HG02642 (cell line): Measurements from ENCODE around the gene SEPTIN8.
A peak's percentile ranks its signal among the peaks of the same experiment; 100 is the strongest.

Experiments used
- ATAC-seq: cut with Tn5 transposase; IDR thresholded peaks from one replicate; pipeline ENCODE4 v1.9.1; 2021; ENCODE audit warnings: mild to moderate bottlenecking; ENCODE audit not compliant: unreplicated experiment, poor library complexity

The SEPTIN8 gene

DNA sequence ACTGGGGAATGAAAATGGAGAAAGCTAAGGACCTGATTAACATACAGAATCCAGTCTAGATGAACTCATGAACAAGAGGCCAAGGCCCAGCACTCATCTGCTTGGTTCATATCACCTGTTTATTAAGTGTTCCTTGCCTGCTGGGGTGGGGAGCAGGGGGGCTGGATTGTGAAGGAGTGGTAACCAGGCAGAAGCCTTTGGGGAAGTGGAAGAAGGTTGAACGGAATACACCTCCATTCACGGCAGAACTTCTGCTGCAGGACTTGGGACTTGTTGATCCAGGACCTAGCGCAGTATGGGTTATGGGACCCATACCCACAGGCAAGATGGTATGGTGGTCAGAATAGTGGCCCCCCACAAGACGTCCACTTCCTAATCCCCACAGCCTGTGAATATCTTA lies 8.8 kb upstream of the SEPTIN8 start:
- no peak for ATAC-seq

DNA sequence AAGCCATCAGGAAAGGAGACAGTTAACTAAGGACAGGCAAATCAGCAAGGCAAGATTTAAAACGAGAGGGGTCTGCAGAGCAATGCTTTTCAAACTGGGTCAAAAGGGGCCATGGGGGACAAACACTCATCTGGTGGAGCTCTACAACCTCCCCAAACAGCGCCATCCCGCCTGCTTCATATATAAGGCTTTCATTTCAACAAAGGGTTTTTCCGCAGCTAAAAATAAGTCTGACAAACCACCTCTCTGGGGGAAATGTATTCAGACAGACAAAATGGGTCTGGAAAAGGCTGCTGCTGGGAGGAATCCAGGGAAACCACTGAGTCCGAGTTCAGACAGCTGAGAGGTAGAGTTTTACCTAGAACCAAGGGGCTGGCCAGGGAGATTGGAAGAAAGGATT lies 8.3 kb upstream of the SEPTIN8 start:
- ATAC-seq = no peak

DNA sequence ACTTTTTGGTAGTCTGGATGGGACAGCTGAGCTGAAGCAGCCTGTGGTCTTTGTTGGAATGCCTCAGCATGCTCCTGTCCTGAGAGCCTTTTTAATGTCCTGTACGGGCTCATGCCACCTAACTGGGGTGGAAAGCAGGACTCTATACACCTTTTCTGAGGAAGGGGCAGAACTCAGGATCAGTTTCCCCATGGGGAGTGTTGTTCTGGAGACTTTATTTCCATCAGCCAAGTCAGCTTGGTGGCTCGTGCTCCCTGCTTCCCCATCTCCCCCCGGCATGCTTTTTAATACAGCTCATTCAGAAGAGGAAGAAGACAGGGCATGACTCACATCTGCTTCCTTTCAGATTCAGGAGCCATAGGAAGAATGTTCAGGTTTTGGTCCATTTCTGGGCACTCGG lies 5.1 kb upstream of the SEPTIN8 start:
- ATAC-seq = no peak

DNA sequence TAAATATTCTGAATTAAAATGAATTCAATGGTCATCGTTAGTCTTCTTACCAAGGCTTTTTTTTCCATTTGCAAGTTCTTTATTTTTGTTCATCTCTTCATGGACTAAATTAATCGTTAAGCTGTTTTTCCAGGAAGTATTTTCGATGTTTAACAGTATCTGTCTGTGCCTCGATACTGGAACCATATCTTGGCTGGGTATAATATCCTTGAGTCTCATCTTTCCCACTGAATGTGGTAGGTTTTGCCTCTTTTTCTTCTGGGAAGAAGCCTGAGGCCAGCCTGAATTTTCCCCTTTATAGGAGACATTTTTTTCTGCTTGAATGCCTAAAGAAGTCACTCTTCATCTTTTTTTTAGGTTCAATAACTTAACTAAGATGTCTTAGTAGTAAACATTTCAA lies 4.0 kb upstream of the SEPTIN8 start:
- no peak for ATAC-seq

DNA sequence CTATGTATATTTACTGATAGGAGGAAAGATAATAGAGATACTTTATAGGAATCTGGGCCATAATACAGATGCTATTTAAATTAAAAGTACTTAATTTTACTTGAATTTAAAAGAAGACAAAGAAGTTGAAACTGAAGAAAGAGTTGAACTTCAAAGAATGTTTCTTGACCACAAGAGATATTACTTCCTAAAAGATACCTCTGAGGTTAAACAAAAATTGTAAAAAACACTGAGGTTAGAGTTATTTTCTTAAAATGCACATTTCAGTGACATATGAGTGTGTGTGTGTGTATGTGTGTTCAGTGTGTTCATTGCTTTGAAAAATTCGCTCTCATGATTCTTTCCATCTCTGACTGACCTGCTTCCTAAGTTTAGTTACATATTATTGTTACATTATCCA lies 3.5 kb upstream of the SEPTIN8 start:
- no peak for ATAC-seq

DNA sequence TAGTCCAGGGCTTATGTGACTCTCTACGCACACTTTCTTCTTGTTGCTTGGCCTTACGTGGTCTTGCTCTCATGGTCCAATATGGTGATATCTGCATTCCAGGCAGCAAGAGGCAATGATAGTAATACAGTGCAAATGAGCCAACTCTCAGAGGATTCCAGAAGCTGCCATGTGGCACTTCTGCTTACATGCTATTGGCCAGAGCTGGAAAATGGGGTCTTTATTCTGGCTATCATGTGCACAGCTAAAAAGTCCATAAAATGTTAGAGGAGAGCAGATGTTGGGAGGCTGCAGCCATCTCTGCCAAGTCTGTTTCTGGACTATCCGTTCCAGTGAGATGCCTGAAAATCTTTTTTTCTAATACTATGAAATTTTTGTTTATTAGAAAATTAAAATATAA lies 2.9 kb upstream of the SEPTIN8 start:
- ATAC-seq = no peak

DNA sequence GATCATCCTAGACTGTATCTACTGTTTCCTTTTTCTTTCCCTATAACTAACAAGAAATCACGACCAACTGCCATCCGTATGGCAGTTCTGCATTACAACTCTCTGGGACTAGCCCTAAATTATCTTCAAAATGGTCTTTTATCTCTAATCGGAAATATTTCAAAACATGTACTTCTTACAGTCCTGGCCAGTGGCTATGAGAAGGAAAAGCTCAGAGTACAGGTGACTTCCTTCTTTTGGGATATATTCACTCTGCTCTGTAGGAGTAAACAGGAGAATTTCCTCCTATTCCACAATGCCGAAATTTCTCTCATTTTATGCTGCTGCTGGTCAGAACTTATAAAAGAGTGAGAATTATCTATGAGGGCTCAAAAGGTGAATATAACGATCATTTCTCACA lies 1.8 kb upstream of the SEPTIN8 start:
- ATAC-seq = no peak

DNA sequence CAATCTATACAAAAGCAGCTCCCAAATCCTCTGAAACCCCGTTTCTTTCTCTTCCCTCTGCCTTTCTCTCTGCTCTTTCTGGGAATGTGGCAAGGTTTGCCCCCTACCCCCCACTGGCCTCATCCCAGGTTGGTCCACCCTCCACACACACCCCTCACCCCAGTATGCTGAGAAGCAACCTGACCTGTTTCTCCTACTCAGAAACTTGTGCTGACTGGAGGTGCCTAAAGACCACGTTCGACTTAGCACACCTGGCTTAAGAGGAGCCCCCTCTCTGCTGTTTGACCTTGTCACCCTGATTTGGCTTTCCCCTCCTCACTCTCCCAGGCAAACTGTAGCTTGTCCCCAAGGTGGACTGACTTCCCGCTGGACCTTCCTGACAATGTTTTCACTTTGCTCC lies 1.1 kb upstream of the SEPTIN8 start:
- ATAC-seq = no peak

DNA sequence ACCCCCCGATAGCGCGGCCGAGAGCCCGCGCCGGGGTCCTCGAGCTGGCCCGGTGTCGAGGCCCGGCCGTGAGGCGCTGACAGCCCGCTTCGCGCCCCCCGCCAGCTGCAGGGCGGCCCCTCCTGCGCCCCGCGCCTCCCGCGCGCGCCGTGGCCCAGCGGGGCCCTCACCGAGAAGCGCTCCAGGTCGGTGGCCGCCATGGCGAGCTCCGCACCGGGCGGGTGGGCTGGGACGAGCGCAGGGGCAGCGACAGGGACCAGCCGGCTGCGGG lies 166 bp downstream of the SEPTIN8 start:
- ATAC-seq = no peak

DNA sequence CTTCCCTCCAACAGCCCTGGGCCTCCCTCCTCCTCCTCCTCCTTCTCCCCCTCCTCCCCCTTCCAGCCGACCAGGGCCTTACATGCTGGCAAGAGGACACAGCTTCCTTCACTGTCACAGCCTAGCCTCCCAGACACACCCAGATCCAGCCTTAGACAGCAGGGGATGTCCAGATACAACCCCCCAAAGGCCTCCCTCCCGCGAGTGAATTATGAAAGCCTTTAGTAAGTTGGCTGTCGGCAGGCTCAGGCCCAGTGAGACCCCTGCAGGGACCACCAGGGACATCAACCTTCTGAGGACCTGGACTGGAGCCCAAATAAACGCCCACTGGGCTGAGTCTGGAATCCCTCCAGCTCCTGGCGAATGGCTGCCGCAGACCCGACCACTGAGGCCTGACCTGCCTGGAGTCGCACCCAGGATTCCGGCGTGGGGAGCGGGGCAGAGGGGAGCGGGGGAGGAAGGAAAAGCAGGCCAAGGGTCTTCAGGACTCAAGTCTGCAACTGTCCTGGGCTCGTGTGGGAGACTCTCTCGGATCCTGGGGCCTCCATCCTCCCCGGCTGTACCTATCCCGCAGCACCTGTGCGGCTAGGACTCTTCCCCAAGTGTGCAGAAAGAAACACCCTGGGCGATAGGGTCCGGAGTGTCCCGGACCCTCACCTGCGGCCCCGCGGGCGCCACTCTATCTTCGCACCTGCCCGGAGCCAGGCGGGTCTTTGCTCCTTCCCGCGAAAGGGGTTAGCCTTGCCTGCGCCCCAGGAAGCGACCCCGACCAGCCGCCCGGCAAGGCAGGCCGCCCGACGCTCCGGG lies 705 bp downstream of the SEPTIN8 start:
- ATAC-seq = peak; percentile 24

DNA sequence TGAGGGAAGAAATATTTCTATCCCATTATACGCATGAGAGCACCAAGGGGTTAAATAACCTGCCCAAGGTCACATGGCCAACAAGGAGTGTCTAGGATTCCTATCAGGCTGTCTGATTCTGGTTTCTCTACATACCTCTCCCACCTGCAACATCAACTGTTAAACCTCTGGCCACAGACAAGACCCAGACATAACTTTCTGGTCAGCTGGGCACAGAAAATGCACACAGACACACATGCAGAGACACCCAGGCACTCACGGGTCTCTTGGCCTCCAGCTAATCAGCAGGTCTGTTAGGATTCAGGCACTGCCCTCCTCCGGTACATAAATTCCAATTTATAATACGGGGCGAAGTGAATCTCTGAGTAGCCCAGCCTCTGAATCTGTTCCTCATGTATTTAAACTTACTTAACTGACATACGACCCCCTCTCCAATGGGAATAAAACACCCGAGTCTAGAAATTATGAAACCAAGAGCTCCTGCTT lies 1.5 kb downstream of the SEPTIN8 start:
- ATAC-seq = no peak

DNA sequence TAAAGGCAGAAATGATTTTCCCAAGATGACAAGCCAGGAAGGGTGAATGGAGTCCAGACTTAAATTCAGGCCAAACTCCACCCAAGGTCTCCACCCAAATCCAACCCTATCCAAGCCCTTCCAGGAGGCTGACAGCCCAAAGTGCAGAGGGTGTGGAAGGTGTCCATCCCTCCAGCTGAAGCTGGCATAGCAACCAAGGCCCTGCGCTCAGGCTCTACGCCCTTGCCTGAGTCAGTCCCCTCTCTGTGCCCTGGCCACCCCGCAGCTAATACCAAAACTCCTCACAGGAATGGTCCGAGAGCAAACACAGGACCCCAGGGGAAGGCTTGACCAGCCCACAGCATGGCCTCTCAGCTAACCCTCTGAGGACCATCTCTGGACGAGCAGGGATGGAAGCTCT lies 2.1 kb downstream of the SEPTIN8 start:
- ATAC-seq = no peak

DNA sequence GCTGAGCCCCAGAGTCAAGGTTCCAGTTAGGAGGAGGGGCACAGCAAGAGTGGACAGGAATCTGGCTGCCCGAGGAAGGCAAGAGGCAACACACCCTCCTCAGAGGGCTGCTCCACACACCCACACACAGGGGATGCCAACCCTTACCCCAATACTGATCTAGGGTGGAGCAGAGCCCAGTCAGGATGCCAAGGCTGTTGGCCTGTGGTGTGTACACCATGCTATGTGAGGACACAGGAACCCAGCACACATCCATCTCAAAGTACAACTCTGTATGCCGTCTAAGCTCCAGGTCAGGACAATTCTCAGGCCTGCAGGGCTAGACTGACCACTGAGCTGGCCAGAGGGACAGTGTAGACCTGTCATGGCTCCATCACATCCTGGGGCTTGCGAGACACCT lies 2.6 kb downstream of the SEPTIN8 start:
- ATAC-seq = no peak

DNA sequence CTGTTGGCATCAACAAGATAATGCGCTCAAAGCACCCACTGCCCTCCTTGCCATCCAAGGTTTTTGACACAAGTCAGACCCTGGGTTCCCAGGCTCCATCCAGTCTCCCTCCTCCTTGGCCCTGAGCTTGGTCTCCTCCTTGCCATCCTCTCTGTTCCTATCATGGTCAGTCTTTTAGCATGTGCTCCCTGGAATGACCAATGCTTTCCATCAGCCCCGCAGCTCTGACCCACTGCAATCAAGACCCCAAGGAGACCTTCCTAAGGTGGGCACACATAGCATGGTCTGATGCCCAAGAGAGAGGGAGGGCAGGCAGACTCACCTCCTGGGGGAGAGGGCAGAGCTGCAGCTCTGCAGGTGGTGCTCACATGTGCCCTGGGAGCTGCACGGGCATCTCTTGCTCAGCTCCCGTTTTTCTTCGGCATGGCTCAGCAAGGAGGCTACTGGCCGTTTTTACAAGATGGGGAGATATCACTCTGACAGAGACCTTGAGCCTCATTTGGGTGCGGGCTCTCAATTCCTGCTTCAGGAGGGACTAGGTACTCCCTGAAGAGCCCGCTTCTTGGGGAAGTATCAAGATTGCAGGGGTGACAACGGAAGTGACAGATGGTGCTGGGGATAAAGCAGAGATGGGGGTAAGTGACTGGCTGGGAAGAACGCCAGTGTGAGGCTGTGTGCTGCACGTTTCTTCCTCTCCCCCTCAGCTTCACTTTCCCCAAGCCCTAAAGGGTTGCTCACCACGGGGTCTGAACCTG lies 3.3 kb downstream of the SEPTIN8 start:
- ATAC-seq = no peak

DNA sequence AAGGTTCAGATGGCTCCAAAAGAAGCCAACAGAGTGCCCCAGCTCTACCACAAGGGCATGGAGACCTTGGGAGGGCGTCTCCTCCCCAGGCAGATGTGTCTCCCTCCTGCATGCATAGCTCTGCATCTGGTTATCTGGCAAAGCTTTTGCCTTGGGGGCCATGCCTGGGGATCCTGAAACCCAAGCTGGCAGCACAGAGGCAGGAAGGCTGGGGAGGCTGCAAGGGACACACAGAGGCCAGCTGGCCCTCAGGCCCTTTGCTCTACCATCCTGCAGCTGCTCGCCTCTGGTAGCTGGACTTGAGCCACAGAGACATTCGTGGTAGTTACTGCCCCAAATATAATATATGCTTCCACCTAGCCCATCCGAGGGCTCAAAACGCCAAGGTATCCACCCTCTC lies 3.9 kb downstream of the SEPTIN8 start:
- ATAC-seq = no peak

DNA sequence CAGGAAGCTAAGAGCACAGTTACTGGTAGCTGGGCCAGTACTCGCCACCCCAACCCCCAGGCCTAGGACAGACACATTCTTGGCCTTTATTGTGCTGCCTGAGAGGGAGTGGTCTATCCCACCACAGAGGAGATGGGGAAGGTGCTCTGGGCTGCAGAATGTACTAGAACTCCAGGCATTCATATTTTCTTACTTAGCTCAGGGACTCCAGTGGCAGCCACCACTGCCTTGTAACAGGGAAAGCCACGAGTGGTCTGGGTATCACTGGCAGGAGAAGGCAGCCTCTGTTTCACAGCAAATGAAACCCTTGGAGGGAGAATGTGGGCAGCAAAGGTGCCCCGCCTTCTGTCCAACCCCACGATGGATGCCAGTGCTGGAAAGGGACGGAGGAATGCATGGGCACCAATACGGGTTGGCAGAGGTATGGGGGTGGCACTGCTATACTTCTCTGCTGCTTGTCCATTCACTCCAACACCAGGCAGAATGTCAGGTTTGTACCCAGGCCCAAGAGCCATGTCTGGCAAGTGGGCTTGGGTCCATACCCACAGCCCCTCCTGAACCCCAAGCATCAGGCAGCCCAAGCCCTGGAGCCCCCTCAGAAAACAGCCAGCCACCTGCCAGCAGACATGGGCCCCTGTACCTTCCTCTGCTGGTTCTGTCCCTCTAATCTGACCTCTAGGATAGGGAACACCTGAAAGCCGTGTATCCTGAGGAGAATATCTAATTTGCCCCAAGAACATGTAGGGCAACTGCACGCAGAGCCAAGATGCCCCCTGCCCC lies 4.6 kb downstream of the SEPTIN8 start:
- ATAC-seq = no peak

DNA sequence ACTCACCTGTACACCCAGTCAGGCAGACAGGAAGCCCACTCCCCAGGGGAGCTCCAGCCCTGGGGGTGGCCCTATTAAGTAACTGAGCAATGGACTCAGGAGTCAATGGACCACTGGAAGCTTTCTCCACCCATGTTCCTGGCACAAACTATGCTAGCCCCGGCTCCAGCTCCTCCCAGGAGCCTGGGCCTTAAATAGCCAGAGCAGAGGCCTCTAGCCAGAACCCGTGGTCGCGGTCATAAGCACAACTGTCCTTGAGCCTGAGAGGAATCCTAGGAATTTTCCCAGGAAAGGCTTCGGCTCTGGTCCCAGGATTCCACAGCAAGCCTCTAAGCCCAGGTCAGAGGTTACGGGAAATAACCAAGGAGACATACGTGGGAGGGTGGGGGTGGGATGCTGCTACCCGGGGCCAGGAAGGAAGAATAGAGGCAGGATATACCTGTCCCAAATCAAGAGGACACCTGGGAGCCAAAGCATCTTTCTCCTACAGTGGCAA lies 5.5 kb downstream of the SEPTIN8 start:
- no peak for ATAC-seq

DNA sequence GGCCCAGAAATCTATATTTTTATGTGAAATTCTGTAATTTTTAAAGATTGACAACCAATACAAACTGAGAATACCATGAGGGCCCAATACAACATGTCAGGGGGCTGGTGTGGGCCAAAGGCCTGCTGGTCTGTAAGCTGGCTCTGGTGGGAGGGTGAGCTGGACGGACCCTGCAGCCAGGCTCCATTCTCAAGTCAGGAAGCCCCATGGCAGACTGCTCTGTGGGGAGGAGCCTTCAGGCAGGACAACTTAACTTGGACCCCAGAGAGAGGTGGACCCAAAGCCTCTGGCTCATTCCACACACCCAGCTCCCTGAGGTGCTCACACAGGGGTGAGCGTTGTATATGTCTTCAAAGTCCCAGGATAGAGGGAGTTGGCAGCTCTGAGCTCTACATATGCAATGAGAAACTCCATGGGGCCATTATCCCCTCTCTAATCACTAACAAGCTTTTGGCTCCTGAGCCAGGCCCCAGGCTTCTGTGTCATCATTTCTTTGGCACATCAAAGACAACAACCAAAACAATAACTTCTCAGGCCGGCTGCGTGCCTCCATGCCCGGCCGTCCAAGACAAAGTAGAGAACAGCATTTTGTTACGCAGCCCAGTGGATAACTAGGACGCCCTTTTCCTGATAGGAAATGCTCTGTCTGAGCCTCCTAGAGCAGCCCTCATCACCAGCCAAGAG lies 6.4 kb downstream of the SEPTIN8 start:
- no peak for ATAC-seq

DNA sequence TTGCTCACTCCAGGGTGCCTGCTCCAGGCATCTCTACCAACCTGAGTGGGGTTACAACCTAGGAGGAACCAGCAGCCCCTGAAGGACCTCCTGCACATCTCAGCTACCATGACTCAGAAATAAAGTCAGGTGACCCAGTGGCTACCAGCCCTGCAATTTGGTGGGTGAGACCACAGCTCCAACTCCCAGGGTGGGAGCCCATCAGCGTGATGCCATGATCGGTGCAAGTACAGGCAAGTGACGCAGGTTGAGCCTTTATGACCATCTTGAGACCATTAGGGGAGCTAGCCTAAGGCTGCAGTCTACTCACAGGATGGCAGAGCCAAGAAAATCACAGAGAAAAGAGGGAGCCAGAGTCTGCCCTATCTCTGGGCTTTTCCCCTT lies 8.6 kb downstream of the SEPTIN8 start:
- ATAC-seq = no peak

DNA sequence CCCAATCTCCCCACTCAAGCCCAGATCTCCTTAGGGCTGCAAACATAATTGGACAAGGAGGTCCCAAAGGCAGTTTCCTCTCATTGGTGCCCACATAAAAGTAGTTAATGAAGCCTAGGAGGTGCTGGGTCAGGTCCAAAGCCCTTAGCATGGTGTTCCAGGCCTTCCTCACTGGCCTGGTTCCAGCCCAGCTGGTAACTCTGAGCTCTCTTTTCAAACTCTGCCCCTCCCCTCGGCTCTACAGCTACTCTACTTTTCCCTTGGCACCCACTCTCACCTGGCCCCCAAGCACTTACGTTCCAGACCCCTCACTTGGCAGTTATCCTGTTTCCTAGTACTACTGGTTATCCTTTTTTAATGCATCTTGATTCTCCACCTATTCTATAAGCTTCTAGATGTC lies 9.9 kb downstream of the SEPTIN8 start:
- no peak for ATAC-seq

DNA sequence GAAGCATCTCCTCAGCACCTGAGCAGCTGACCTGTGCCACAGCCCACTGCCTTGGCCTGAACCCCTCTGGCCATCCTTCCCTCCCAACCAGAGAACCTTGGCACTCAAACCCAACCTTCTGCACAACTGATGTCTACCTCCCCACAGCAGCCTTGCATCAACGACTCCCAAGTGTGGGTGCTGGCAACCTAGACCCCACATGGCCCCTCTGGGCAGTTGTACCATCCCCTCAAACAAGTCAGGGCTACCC lies 10.3 kb downstream of the SEPTIN8 start:
- no peak for ATAC-seq
